Stimulated activated CD4-positive, alpha-beta T cell treated with anti-CD3 and anti-CD28 coated beads, Interleukin-2, amount 100 ng/mL, for 48 hours (primary cell): ENCODE results near the gene ADGRG7.
A peak's percentile ranks its signal among the peaks of the same experiment; 100 is the strongest.
"Not testable (repeated sequence)": the region's sequence is repeated elsewhere in the genome, so short reads cannot be mapped to it uniquely, and the experiment has no call there.

ENCODE experiments used
- DNase-seq, 2 donors: peaks; one replicate each; pipeline ENCODE4 v3.0.0-alpha.2; 2020

The ADGRG7 gene, protein sequence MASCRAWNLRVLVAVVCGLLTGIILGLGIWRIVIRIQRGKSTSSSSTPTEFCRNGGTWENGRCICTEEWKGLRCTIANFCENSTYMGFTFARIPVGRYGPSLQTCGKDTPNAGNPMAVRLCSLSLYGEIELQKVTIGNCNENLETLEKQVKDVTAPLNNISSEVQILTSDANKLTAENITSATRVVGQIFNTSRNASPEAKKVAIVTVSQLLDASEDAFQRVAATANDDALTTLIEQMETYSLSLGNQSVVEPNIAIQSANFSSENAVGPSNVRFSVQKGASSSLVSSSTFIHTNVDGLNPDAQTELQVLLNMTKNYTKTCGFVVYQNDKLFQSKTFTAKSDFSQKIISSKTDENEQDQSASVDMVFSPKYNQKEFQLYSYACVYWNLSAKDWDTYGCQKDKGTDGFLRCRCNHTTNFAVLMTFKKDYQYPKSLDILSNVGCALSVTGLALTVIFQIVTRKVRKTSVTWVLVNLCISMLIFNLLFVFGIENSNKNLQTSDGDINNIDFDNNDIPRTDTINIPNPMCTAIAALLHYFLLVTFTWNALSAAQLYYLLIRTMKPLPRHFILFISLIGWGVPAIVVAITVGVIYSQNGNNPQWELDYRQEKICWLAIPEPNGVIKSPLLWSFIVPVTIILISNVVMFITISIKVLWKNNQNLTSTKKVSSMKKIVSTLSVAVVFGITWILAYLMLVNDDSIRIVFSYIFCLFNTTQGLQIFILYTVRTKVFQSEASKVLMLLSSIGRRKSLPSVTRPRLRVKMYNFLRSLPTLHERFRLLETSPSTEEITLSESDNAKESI

DNA sequence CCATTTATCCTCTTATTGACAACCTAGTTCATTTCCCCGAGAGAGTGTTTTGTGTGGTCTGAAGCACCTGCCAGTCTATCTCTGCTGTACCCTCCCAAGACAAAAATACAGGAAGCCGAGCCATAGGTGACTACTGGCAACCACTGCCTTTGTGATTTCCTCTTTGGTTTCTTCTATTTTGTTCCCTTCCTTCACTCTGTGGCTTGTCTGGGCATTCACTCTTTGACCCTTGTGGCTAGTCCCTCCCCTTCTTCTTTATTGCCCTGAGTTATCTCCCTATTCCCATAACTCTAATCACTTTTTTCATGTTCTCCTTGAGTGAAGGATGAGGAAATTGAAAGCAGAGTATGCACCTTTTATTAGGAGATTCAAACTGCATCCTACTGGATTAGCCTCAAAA is at the start of gene ADGRG7:
TSS of gene ADGRG7 (plus strand) at position 297 of the 400 bp plus-strand sequence. CDS start 256 bp downstream, outside the sequence.
- DNase-seq, result no peak

DNA sequence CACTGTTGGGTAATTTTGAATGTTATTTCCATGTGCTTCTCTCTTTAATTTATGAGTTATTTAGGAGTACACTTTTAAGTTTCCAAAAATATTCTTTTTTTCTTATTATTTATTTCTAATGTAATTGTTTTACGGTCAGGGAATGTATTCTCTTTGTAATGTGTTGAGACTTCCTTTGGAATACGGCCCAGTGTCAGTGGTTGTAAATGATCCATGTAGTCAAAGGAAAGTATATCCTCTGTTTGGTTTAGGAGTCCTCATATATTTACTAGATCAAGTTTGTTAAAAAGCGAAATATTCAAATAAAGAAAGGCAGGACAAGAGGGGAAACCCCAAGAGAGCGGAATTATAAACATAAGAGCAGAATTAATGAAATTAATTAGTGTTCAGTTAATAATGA is 49.0 kb upstream of the ADGRG7 start:
- DNase-seq, result no peak

DNA sequence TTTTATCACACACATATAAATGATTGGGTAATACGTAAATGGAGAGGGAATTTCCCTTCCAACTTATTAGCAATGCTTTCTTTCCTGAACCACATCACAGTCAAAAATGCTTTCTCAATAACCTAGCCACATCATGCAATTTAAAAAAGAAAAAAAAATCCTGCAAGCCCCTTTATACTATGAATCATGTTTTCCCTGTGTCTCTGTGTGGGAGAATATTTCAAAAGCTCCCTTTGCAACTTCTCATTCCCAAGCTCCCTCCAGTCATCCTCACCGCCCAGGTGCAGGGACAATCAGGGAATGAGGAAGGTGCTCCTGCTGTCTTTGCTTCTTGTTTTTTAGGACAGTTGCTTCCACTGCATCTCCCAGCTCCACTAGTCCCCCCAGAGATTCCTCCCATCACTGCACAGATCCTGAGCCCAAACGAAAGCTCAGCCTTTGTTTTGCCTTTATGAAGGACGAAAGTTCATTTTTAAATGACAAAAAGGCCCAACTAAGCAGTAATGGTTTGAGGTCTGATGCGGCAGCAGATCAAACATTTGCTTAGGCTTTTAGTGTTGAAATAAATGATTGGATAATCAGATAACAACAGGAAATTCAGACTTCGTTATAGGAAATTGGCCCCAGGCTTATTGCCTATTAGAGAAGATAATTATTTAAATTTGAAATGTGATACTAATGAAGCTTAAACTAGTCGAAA is 47.8 kb upstream of the ADGRG7 start:
- DNase-seq, result no peak

DNA sequence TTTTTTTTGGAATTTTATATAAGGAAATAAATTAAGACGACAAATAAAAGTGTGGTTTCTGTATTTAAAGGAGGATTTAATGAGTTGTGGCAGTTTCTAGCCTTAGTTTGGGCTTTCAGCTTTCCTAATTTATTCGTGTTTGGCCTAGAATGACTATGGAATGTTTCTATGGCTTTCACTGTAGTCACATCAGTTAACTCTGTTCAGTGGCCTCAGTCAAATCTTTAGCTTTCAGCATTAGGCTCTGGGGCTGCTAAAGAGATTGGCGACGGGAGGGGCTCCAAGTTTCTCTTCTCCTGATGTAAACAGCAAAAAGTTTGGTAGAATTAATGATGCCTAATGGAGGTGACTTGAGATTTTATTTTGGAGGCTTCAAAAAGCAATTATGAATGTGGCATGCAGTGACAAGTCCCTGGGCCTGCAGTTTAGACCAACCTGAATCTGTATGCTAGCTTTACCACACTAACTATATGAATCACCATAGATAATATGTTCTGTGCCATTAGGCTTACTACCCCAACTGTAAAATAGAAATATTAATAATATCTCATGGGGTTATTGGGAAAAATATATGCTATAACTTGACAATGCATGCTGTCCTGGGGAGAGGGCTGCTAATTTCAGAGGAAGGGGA is 47.1 kb upstream of the ADGRG7 start:
- DNase-seq, result no peak

DNA sequence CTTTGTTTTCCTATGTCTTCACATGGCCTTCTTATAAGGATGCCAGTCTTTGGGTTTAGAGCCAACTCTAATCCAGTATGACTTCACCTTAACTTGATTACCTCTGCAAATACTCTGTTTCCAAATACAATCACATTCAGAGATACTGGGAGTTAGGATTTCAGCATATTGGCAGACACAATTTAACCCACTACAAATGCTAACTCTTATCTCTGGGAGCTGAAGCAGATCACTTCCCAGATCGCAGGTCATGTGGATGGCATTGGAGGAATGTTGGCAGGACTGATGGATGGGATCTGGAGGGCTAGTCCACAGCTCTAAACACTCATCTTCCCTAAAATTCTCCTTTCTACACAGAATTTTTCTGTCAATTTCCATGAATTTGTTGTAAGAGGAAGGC is 46.2 kb upstream of the ADGRG7 start:
- no peak for DNase-seq

DNA sequence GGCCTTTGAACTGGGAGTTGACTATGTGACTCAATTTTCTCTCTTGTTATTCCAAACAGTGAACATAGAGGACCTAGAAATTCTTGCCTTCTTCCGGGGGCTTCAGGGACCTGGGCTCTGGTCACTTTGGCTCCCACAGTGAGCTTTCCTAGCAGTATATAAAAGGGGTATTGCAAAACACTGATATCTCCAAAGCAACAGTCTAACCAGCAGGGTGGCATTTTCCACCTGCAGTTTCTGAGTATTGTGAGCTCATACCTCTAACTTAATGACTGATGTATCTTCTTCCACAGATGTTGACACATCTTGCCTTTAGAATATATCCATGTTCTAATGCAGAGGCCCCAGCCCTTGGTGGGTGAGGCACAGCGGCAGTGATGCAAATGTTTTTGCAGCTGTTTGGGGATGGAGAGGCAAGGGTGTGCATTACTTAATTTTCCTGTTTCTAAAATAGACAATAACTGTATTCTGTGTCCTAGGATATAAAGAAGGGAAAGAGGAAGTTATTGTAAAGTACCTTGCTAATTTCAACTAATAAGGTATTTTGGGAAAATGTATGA is 45.7 kb upstream of the ADGRG7 start:
- DNase-seq, result no peak

DNA sequence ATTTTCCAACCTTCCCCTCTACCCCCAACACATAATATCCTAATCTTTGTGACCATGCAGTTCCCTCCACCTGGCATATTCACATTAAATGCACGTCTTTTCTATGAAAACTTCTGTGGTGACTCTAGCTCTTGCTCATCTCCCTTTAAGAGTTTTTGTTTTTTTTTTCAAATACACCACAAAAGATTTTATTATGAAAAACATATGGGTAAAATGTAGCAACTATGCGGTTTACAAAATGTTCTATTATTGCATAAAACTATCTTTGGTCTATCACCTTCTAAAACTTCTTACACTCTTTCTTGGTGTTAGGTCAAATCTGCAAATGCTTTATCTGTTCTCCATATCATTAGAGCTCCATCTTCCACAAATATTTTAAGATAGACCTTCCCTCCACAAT is 38.6 kb upstream of the ADGRG7 start:
- DNase-seq, result no peak

DNA sequence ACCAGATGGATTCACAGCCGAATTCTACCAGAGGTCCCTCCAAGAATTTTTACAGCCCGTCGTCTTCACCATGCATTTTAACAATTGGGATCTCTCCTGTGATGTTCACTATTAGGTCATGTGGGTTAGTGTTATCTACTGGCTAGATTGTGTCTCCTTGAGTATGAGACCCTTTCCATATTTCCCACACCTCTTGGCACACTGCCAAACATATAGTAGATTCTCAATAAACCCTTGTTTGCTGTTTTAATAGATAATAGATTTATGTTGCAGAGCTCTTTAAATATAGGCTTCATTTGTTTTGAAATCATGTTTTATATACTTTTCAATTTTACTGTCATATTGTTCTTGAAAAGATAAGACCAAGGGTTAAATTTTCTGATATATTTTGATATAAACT is 34.9 kb upstream of the ADGRG7 start:
- DNase-seq, result no peak

DNA sequence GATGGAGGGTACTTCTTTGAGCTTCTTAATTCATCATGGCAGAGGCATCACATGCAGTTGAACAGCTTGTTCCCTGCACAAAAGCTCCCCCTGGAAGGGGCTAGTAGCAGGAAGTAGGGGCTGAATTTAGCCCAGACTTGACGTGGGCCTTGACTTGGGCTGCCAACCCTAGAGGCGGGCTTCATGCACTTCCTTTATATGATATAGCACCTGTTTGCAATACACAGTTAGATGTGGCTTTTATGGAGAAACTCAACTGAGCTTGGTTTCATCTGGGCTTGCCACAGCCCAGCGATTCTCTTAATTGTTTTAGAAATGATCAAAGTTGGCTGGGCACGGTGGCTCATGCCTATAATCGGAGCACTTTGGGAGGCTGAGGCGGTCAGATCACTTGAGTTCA is 33.7 kb upstream of the ADGRG7 start:
- no peak for DNase-seq

DNA sequence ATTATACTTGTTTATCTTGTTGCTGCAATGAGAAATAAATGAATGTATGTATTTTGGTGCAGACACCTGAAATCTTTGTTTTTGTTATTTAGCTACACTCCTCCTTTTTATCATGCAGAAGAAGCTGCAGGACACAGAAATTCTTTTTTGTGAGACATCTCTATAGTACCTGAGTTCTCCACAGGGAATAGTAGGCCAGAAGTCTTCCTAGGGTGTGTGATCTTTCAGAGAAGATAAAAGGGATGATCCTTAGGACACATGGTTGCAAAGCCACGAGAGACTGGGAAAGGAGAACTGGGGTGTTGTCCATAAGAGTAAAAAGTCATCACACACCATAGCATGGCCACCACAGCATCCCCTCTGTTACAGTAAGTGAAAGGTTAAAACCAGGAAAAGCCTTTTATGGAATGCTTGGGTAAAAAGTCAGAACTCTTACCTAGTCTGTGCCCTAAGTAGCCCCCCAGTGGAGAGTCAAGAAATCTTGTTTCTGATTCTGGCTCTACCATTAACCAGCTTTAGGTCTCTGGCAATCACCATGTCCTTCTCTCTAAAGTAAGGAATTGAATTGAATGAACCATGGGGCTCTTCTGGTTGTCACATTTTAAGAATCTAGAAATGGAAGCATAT is 31.9 kb upstream of the ADGRG7 start:
- no peak for DNase-seq

DNA sequence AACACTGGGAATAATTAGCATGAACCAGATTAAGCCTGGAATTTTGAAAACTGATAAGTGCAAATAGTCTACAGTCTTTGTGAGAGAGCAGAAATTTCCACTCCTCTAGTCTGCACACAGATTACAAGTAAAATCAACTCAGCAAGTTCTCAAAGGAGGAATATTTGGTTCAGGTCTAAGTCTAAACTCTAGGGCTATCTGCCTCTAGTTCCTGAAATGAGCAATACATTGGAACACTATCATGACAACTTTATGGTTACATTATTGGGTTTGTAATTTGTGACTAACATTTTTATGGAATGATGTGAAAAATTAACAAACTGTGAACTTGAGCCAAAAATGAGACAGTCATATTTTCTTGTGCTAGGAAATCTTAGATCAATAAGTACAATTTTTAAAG is 30.8 kb upstream of the ADGRG7 start:
- no peak for DNase-seq

DNA sequence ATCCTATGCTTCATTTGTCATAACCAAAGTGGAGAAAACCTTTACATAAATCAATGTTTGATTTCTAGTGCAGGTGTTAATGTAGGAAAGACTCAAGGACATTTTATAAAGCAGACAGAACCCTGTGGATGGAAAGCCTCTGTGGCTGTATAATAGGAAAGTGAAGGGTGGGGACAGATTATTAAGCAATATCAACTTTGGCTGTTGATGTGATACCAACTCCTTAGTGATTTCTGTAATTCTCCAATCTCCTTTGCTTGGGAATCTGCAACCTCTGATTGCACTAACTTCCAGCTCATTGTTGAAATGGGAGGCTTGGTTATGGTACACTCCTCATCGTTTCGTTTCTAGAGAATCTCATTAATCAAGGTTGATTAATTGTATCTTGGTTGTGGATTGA is 29.3 kb upstream of the ADGRG7 start:
- no peak for DNase-seq

DNA sequence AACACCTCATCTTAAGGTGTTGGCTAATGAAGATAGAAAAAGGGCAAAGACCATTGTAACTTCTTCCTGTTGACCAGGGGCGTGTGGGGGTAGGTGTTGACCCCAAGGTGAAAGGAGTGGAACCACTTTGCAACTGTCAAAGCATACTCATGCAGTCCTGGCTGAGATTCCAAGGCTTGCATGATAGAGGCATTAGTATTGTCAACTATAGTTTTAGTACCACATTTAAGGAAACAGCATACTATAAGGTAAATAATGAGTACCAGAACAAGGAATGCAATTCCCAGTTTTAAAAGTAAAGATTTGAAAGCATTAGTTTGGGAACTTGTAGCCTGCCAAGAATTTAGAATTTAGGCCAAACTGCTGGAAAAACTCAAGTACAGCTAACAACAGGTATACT is 27.8 kb upstream of the ADGRG7 start:
- no peak for DNase-seq

DNA sequence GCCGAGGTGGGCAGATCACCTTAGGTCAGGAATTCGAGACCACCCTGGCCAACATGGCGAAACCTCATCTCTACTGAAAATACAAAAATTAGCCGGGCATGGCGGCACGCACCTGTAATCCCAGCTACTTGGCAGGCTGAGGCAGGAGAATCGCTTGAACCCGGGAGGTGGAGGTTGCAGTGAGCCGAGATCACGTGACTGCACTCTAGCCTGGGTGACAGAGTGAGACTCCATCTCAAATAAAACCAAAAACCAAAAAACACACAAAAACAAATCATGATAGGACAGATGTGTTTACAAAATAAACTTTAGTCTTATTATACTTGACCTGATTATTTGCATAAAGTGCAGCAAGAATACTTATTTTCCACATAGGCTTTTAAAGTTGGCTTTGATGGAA is 27.2 kb upstream of the ADGRG7 start:
- not testable (repeated sequence) for DNase-seq

DNA sequence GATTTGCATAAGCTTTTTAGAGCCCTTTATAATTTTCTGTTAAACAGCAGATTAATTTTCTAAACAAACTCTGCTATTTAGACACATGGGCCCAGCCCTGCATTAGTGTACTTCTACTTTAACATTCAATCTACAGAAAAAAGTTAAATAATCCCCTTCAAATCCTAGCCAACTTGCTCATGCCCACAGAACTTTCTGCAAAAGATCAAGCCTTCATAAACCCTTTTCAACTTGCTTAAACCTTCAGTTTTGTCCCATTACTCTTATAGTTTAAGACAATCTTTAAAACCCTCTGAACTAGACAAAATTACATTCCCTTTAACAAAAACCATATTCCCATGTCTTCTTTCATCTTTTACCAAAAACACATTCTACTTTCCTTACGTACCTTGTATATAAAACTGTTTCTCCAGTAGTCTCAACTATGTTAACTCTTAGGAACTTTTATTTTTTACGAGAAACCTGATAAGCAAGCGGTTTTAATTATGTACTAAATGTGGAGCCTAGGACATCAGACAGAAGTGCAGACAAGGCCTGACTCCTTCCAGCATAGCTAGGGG is 25.2 kb upstream of the ADGRG7 start:
- DNase-seq, result no peak

DNA sequence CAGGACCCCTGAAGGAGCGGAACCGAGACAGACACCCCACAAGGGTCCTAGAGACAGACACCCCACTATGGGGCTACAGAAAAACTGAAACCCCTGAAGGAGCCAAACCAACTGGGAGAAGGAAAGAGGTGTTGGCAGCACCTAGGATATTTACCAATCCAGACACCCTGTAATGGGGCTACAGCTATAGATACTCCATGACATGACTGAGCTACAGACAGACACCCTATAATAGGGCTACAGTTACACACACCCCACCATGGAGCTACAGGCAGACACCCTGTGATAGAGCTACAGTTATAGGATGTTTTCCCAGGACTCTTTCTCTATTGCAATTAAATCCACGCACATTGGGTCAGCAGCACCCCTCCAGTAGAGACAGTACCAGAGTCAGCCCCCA is 22.6 kb upstream of the ADGRG7 start:
- no peak for DNase-seq

DNA sequence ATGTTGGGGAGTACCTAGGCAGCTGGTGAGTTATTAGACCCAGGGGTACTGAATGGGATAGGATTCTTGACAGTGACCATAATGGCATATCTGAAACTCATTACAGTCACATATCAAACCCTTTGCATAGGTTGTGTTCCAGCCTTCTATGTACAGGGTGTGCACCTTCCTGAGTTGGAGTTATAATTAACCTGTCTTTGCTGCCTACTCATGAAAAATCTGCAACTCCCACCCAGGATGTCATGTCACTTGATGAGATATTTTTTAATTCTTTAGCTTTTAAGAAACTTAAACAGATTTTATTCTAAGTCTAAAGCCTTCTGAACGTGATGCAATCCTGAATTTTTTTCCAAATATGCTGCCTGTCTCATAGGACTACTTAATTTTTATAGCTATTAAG is 21.1 kb upstream of the ADGRG7 start:
- DNase-seq, result no peak

DNA sequence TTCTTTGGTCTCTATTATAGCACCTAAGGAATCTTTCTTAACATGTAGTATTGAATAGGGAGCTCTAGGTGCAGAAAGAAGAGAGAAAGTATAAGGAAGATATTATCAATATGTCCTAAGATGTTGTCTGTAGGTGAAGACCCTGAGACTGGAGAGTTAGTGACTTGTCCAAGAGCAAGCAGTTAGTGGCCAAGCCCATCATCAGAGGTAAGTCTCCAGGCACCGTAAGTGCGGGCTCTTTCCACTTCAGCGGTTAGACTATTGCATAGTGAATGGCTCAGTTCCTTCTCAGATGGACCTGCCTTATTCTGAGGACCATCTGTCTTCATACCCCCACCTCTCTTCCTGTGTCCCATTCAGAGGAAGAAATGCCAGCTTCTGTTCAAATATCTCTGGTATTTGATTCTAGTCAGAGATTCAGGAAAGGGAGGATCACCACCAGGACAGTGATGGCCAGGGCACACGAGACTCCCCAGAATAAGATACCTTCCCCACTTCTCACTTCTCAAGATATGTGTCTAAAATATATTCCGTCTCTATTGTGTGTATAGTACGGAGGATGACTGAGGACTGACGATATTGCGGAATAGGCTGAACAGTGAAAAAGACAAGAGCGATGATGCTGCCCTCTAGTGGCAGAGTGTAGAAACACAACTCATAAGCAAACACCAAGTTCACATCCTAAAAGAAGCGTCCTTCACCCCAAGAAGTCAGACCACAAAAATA is 19.1 kb upstream of the ADGRG7 start:
- DNase-seq, result peak; percentile 56 to 59

DNA sequence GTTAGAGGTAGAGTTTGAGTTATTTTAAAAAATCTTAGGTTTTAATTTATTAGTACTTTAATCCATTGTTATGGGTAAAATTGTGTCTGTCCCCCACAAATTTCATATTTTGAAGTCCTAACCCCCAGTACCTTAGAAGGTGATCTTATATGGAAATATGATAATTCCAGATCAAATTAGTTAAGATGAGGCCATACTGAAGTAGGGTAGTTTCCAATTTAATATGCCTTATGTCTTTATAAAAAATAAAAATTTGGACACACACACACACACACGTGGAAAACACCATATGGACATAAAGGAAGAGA is 18.6 kb upstream of the ADGRG7 start:
- DNase-seq, result no peak

DNA sequence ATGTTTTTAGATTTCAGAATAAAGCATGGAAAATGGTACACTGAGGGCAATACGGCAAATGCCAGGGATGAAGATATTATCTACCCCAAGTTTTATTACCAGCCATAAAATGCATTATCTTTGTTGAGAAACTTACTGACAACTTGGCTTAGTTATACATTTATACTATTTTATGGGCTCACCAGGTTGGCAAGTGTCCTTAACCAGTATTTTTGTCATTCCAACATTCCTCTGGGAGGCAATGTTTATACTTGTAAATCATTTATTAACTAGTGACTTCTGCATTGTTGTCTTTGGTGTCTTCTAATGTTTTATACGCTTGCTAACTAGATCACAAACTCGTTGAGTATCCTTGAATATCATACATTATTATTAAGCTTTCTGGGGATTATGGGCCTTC is 18.0 kb upstream of the ADGRG7 start:
- no peak for DNase-seq
